Esophagus squamous epithelium (tissue), 5 donors: ENCODE measurements around the gene RBM28. TPM values are rescaled to one million over a fixed set of nuclear protein-coding genes. Genes with fewer than 3 reads are reported as not detected.

Source experiments
- DNase-seq: peaks from one replicate; lab custom pipeline; 2025; lab: John Stamatoyannopoulos, UW
- H3K27ac ChIP-seq, 4 donors: fragments of 200-600 bp; sonication (generic); one replicate each; pipeline ENCODE4 v1.5.1; 2016 to 2019; ENCODE audit warnings: mild to moderate bottlenecking in 1 of 4
- H3K27me3 ChIP-seq, 4 donors: fragments of 200-600 bp; sonication (generic); 1 replicate in 3 of 4; 2 replicates in 1 of 4; pipeline versions ENCODE4 v1.5.1 to v1.6.0; 2017 to 2021; ENCODE audit warnings: antibody characterized with exemption in 1 of 4
- H3K36me3 ChIP-seq, 3 donors: fragments of 200-600 bp; sonication (generic); one replicate each; pipeline ENCODE4 v1.5.1; 2016 to 2019
- H3K4me1 ChIP-seq, 3 donors: fragments of 200-600 bp; sonication (generic); one replicate each; pipeline ENCODE4 v1.5.1; 2017 to 2019
- H3K4me3 ChIP-seq, 4 donors: fragments of 200-600 bp; sonication (generic); 1 replicate in 3 of 4; 2 replicates in 1 of 4; pipeline ENCODE4 v1.5.1; 2016 to 2019; ENCODE audit warnings: mild to moderate bottlenecking in 2 of 4, moderate library complexity in 1 of 4
- H3K9me3 ChIP-seq, 3 donors: fragments of 200-600 bp; sonication (generic); one replicate each; pipeline ENCODE4 v1.5.1; 2016 to 2019
- CTCF ChIP-seq, 6 experiments: fragments of 450-650 bp in 4 of 6; fragments of 200-600 bp in 2 of 6; sonication (generic) in 2 of 6; IDR thresholded peaks; one replicate each; pipeline ENCODE4 v1.5.1; 2016 to 2019; ENCODE audit warnings: antibody characterized with exemption in 6 of 6, mild to moderate bottlenecking in 4 of 6, moderate library complexity in 4 of 6
- POLR2A ChIP-seq, 4 donors: fragments of 450-650 bp; IDR thresholded peaks; one replicate each; pipeline ENCODE4 v1.6.1; 2017; ENCODE audit warnings: antibody characterized with exemption in 4 of 4, mild to moderate bottlenecking in 4 of 4, moderate library complexity in 3 of 4
- WGBS, 2 donors: methylation state at CpG; one replicate each; pipeline ENCODE4 v1.1.5; 2018; 5-methylcytosine and 5-hydroxymethylcytosine counted together
- intact Hi-C: fragments of 100-400 bp; cut with DNase I; formaldehyde crosslinking; loops from one replicate; pipeline ENCODE4 v1.15.0; 2022
- total RNA-seq, 4 donors: library from RNA; depleted of rRNA; stranded (reverse); fragments of >200 nt; gene quantifications; one replicate each; pipeline ENCODE4 v1.1.0, GENCODE V29; 2016
- donor health status: DM: yes; HTN: yes; CAD: no.

RBM28 gene
- total RNA-seq, 4 donors from 2014 or later: 12.9 to 28.8 (median 18.7) TPM

GRCh38 chr7:128380483-128381106 lies 36.9 kb upstream of the RBM28 start:
- peaks cover 26 to 56% (median 27%) of the 10 kb centered on the region in 3 donors for H3K4me1 ChIP-seq
- no peaks in the 10 kb centered on the region for H3K27me3 ChIP-seq
- peak overlapping the region in 3 of 4 donors; percentile 0 to 89 (median 25) for H3K27ac ChIP-seq
- intact Hi-C loops: no loop called here
- no peak for DNase-seq
- no peaks in the 10 kb centered on the region for H3K36me3 ChIP-seq
- H3K9me3 ChIP-seq: no peaks in the 10 kb centered on the region
- no peak for TF ChIP-seq POLR2A (IDR thresholded peaks at IDR 0.05)
- no peak for TF ChIP-seq CTCF (IDR thresholded peaks at IDR 0.05)
- no peak overlapping the region for H3K4me3 ChIP-seq
- 100% methylated on average over 1 of the region's 3 CpGs; no CpG with 5 or more reads in 1 of the 2 donors for WGBS, 2 donors

- WGBS, 2 donors: 88 to 100% methylated on average over 4 to 6 of the region's 6 CpGs
- no peak for TF ChIP-seq CTCF (IDR thresholded peaks at IDR 0.05)
- no peak for TF ChIP-seq POLR2A (IDR thresholded peaks at IDR 0.05)
- Histone ChIP-seq H3K9me3 (no peaks in the 10 kb centered on the region), H3K36me3 (no peaks in the 10 kb centered on the region), H3K27me3 (no peaks in the 10 kb centered on the region), H3K27ac (peak overlapping the region in 2 of 4 donors; percentile 39 to 89), H3K4me1 (peaks cover 26 to 56% (median 27%) of the 10 kb centered on the region in 3 donors), H3K4me3 (no peak overlapping the region)
- no peak for DNase-seq
- intact Hi-C loops: no loop called here
Measured at GRCh38 chr7:128379900-128380479, 36.3 kb upstream of the RBM28 start.

GRCh38 chr7:128378637-128379036 lies 34.9 kb upstream of the RBM28 start:
- Histone ChIP-seq H3K27ac (peak overlapping the region in 1 of 4 donors; percentile 20), H3K27me3 (no peaks in the 10 kb centered on the region), H3K9me3 (no peaks in the 10 kb centered on the region), H3K36me3 (no peaks in the 10 kb centered on the region), H3K4me1 (peaks cover 26 to 45% (median 27%) of the 10 kb centered on the region in 3 donors), H3K4me3 (no peak overlapping the region)
- no peak for TF ChIP-seq POLR2A (IDR thresholded peaks at IDR 0.05)
- no peak for TF ChIP-seq CTCF (IDR thresholded peaks at IDR 0.05)
- WGBS, 2 donors: 63 to 67% methylated on average over 1 to 2 of the region's 2 CpGs
- intact Hi-C loops: no loop called here
- no peak for DNase-seq

GRCh38 chr7:128376077-128376476 lies 32.4 kb upstream of the RBM28 start:
- H3K4me1 ChIP-seq: peaks cover 18 to 22% (median 19%) of the 10 kb centered on the region in 3 donors
- TF ChIP-seq POLR2A (IDR thresholded peaks at IDR 0.05) (no peak), CTCF (IDR thresholded peaks at IDR 0.05) (no peak)
- no peaks in the 10 kb centered on the region for H3K9me3 ChIP-seq
- no peak overlapping the region for H3K27ac ChIP-seq
- no peak overlapping the region for H3K4me3 ChIP-seq
- 89 to 95% methylated on average over 3 of the region's 3 CpGs for WGBS, 2 donors
- H3K27me3 ChIP-seq: no peaks in the 10 kb centered on the region
- intact Hi-C loops: no loop called here
- no peak for DNase-seq
- H3K36me3 ChIP-seq: no peaks in the 10 kb centered on the region

- TF ChIP-seq POLR2A (IDR thresholded peaks at IDR 0.05) (no peak), CTCF (IDR thresholded peaks at IDR 0.05) (no peak)
- DNase-seq: no peak
Measured at GRCh38 chr7:128374041-128374440, 30.3 kb upstream of the RBM28 start.

More at GRCh38 chr7:128374041-128374440, 30.3 kb upstream of the RBM28 start:
- 38 to 70% methylated on average over 1 of the region's 1 CpG for WGBS, 2 donors
- Histone ChIP-seq H3K36me3 (no peaks in the 10 kb centered on the region), H3K4me1 (peaks cover 1 to 4% (median 3%) of the 10 kb centered on the region in 3 donors), H3K27ac (no peak overlapping the region), H3K9me3 (no peaks in the 10 kb centered on the region), H3K27me3 (no peaks in the 10 kb centered on the region), H3K4me3 (no peak overlapping the region)
- intact Hi-C loops: no loop called here
